OCI-LY7 (cell line): ENCODE results near the gene OBI1. TPM values are rescaled to one million over a fixed set of nuclear protein-coding genes. Genes with fewer than 3 reads are reported as not detected.

ENCODE experiments used
- BruUV-seq: library from RNA; stranded (reverse); fragments of 400-500 nt; replicated peaks from 2 replicates; lab custom pipeline; 2021; lab: Mats Ljungman, UMichigan
- CTCF ChIA-PET: fragments of 300-600 bp; sonication (Branson Sonifier 250); formaldehyde crosslinking; loops from one replicate; lab custom pipeline; 2022; ENCODE audit warnings: antibody characterized with exemption; ENCODE audit not compliant: unreplicated experiment; lab: Charles Lee
- POLR2A ChIA-PET: fragments of 300-600 bp; sonication (Branson Sonifier 250); formaldehyde crosslinking; loops from one replicate; lab custom pipeline; 2022; ENCODE audit warnings: antibody characterized with exemption; lab: Charles Lee
- DNase-seq: peaks from one replicate; pipeline ENCODE4 v3.0.0-alpha.2; 2015; ENCODE audit warnings: low spot score
- H2AFZ ChIP-seq: fragments of 200-600 bp; sonication (generic), shearing (Covaris generic); 2 replicates; pipeline ENCODE4 v1.6.1; 2014; ENCODE audit warnings: mild to moderate bottlenecking, antibody characterized with exemption, low read length, moderate library complexity
- H3K27ac ChIP-seq: fragments of 200-600 bp; sonication (generic); 2 replicates; pipeline ENCODE4 v1.5.1; 2014; ENCODE audit warnings: mixed run types, low read depth, mild to moderate bottlenecking, moderate library complexity, low read length, inconsistent platforms; ENCODE audit not compliant: poor library complexity, severe bottlenecking
- H3K36me3 ChIP-seq: fragments of 200-600 bp; sonication (generic); 2 replicates; pipeline ENCODE4 v1.6.1; 2014; ENCODE audit warnings: mild to moderate bottlenecking, antibody characterized with exemption, low read length, moderate library complexity, mixed read lengths; ENCODE audit not compliant: insufficient read depth
- H3K4me1 ChIP-seq: fragments of 200-600 bp; sonication (generic); 2 replicates; pipeline ENCODE4 v1.5.1; 2014; ENCODE audit warnings: mild to moderate bottlenecking, low read length; ENCODE audit not compliant: insufficient read depth, poor library complexity, severe bottlenecking
- H3K4me2 ChIP-seq: fragments of 200-600 bp; sonication (generic); 2 replicates; pipeline ENCODE4 v1.6.1; 2014; ENCODE audit warnings: mild to moderate bottlenecking, low read length
- H3K4me3 ChIP-seq: fragments of 200-600 bp; sonication (generic); 2 replicates; pipeline ENCODE4 v1.5.1; 2014; ENCODE audit warnings: mild to moderate bottlenecking, low read depth, low read length; ENCODE audit not compliant: poor library complexity, severe bottlenecking
- H3K79me2 ChIP-seq: fragments of 200-600 bp; sonication (generic); 2 replicates; pipeline ENCODE4 v1.6.1; 2016; ENCODE audit warnings: low read depth, mild to moderate bottlenecking, low read length, moderate library complexity, mixed read lengths; ENCODE audit not compliant: insufficient read depth
- H3K9me2 ChIP-seq: fragments of 200-600 bp; sonication (generic); 2 replicates; pipeline ENCODE4 v1.6.1; 2016; ENCODE audit warnings: mild to moderate bottlenecking, low read length, mixed read lengths; ENCODE audit not compliant: insufficient read depth
- H3K9me3 ChIP-seq: fragments of 200-600 bp; sonication (generic); 2 replicates; pipeline ENCODE4 v1.6.1; 2014; ENCODE audit warnings: mild to moderate bottlenecking, mixed run types, low read length, mixed read lengths
- H4K20me1 ChIP-seq: fragments of 200-600 bp; sonication (generic); 2 replicates; pipeline ENCODE4 v1.6.1; 2014; ENCODE audit warnings: mild to moderate bottlenecking, antibody characterized with exemption, low read length, moderate library complexity, mixed read lengths; ENCODE audit not compliant: insufficient read depth
- EZH2phosphoT487 ChIP-seq: fragments of 200-600 bp; sonication (generic); IDR thresholded peaks from 2 replicates; pipeline ENCODE4 v1.6.1; 2018; ENCODE audit warnings: low read depth, borderline replicate concordance, mild to moderate bottlenecking, mixed run types, antibody characterized with exemption, low read length, moderate library complexity, mixed read lengths
- intact Hi-C: fragments of 100-400 bp; cut with micrococcal nuclease; formaldehyde crosslinking; loops from one replicate; pipeline ENCODE4 v1.10.0; 2022; ENCODE audit not compliant: unreplicated experiment
- total RNA-seq, 2 experiments: library from RNA; depleted of rRNA in 1 of 2; stranded (reverse); fragments of >200 nt in 1 of 2; shearing (Covaris generic) in 1 of 2; gene quantifications; 2 replicates each; pipeline ENCODE4 v1.2.3, GENCODE V29; 2014 to 2022
- TF ChIP-seq, protein P1 (sequence below): fragments of 200-600 bp; sonication (generic); conservative IDR thresholded peaks from 2 replicates; pipeline ENCODE4 v1.5.1; 2014; ENCODE audit warnings: mild to moderate bottlenecking, antibody characterized with exemption, low read length, moderate library complexity, mixed read lengths

The OBI1 gene
- total RNA-seq, 2 experiments from 2014 or later = 17.9 to 18.3 TPM

GRCh38 chr13:78623132-78623531, 35.8 kb downstream of the OBI1 start:
- ChIA-PET CTCF (no interaction called here), POLR2A (interaction anchor here (0.6 to 3.7 kb wide), 4 partner anchors 9 to 453 kb away, joined by 3 to 18 read pairs (median 4); no protein-coding TSS in a partner anchor)
- TF ChIP-seq EZH2phosphoT487 = no peak
- TF ChIP-seq, protein P1, sequence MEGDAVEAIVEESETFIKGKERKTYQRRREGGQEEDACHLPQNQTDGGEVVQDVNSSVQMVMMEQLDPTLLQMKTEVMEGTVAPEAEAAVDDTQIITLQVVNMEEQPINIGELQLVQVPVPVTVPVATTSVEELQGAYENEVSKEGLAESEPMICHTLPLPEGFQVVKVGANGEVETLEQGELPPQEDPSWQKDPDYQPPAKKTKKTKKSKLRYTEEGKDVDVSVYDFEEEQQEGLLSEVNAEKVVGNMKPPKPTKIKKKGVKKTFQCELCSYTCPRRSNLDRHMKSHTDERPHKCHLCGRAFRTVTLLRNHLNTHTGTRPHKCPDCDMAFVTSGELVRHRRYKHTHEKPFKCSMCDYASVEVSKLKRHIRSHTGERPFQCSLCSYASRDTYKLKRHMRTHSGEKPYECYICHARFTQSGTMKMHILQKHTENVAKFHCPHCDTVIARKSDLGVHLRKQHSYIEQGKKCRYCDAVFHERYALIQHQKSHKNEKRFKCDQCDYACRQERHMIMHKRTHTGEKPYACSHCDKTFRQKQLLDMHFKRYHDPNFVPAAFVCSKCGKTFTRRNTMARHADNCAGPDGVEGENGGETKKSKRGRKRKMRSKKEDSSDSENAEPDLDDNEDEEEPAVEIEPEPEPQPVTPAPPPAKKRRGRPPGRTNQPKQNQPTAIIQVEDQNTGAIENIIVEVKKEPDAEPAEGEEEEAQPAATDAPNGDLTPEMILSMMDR = no peak
- Histone ChIP-seq H3K4me1 (no peaks in the 10 kb centered on the region), H3K36me3 (peaks cover 86% of the 10 kb centered on the region), H3K9me2 (no peaks in the 10 kb centered on the region), H3K4me3 (no peak overlapping the region), H2AFZ (no peak overlapping the region), H3K9me3 (no peaks in the 10 kb centered on the region), H4K20me1 (peaks cover 20% of the 10 kb centered on the region; the same call in 1 of the 2 replicates), H3K79me2 (no peaks in the 10 kb centered on the region; the same call in 1 of the 2 replicates), H3K27ac (no peak overlapping the region), H3K4me2 (no peak overlapping the region)
- intact Hi-C loops = no loop called here
- no TSS peak for BruUV-seq
- no peak for DNase-seq

GRCh38 chr13:78620936-78621470, 38.0 kb downstream of the OBI1 start:
- POLR2A ChIA-PET = interaction anchor here (0.7 to 3.7 kb wide), 6 partner anchors 8 to 495 kb away, joined by 3 to 18 read pairs (median 4); no protein-coding TSS in a partner anchor
- no peaks in the 10 kb centered on the region; the same call in 1 of the 2 replicates for H3K79me2 ChIP-seq
- no peak for DNase-seq

More at GRCh38 chr13:78620936-78621470, 38.0 kb downstream of the OBI1 start:
- peaks cover 20% of the 10 kb centered on the region for H4K20me1 ChIP-seq
- peaks cover 86% of the 10 kb centered on the region for H3K36me3 ChIP-seq
- H3K9me2 ChIP-seq = no peaks in the 10 kb centered on the region
- no peaks in the 10 kb centered on the region for H3K4me1 ChIP-seq
- H3K27ac ChIP-seq = no peak overlapping the region
- TF ChIP-seq EZH2phosphoT487 = no peak
- TF ChIP-seq, protein P1 = no peak
- BruUV-seq = no TSS peak
- CTCF ChIA-PET = no interaction called here
- H2AFZ ChIP-seq = no peak overlapping the region
- no peaks in the 10 kb centered on the region for H3K9me3 ChIP-seq
- intact Hi-C loops = no loop called here
- H3K4me3 ChIP-seq = no peak overlapping the region
- H3K4me2 ChIP-seq = no peak overlapping the region
